Astrocyte of the spinal cord (primary cell): ENCODE data around the gene SLC6A2.

Source experiments
- DNase-seq: peaks from one replicate; pipeline ENCODE4 v3.0.0; 2011; ENCODE audit warnings: low read depth, low spot score
- H3K4me3 ChIP-seq: 2 replicates; pipeline ENCODE4 v1.5.1; 2011; ENCODE audit warnings: low read depth, mild to moderate bottlenecking, low read length, moderate library complexity
- in situ Hi-C: cut with HindIII; loops from 2 replicates; pipeline ENCODE4 v1.10.0; 2017; ENCODE audit warnings: low sequenced_read_pairs
- TF ChIP-seq, protein P1 (sequence below): IDR thresholded peaks from 2 replicates; pipeline ENCODE4 v1.5.1; 2012; ENCODE audit warnings: low read depth, mild to moderate bottlenecking, low read length, inconsistent platforms

SLC6A2 gene

GRCh38 chr16:55632259-55632658, 23.5 kb upstream of the SLC6A2 start:
- TF ChIP-seq, protein P1, sequence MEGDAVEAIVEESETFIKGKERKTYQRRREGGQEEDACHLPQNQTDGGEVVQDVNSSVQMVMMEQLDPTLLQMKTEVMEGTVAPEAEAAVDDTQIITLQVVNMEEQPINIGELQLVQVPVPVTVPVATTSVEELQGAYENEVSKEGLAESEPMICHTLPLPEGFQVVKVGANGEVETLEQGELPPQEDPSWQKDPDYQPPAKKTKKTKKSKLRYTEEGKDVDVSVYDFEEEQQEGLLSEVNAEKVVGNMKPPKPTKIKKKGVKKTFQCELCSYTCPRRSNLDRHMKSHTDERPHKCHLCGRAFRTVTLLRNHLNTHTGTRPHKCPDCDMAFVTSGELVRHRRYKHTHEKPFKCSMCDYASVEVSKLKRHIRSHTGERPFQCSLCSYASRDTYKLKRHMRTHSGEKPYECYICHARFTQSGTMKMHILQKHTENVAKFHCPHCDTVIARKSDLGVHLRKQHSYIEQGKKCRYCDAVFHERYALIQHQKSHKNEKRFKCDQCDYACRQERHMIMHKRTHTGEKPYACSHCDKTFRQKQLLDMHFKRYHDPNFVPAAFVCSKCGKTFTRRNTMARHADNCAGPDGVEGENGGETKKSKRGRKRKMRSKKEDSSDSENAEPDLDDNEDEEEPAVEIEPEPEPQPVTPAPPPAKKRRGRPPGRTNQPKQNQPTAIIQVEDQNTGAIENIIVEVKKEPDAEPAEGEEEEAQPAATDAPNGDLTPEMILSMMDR, result no peak
- no peak for DNase-seq
- in situ Hi-C loops, result no loop called here
- H3K4me3 ChIP-seq, result no peak overlapping the region

- in situ Hi-C loops, result no loop called here
- TF ChIP-seq, protein P1, result no peak
Observed at GRCh38 chr16:55634193-55634592, 21.6 kb upstream of the SLC6A2 start.

DNA sequence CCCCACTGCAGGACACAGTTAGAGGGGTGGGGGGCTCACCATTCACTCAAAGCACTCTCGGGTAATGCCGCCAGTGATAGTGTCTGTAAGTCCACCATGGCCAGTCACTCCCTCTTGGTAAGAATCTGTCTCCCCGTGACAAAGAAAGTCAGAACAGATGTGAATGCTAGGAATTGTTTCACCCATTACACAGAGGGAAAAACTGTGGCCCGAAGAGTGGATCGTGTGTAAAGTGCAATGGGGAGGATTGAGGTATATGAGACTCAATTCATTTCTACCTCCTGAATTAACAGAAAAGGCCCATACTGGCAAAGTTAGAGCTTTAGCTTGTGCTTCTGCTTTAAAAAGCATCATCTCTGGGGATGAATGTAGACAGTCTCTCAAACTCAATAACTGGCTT, 17.5 kb upstream of the SLC6A2 start:
- no peak overlapping the region for H3K4me3 ChIP-seq
- TF ChIP-seq, protein P1, result no peak
- DNase-seq, result no peak
- in situ Hi-C loops, result no loop called here

More at GRCh38 chr16:55634193-55634592, 21.6 kb upstream of the SLC6A2 start:
- DNase-seq, result no peak
- no peak overlapping the region for H3K4me3 ChIP-seq

DNA sequence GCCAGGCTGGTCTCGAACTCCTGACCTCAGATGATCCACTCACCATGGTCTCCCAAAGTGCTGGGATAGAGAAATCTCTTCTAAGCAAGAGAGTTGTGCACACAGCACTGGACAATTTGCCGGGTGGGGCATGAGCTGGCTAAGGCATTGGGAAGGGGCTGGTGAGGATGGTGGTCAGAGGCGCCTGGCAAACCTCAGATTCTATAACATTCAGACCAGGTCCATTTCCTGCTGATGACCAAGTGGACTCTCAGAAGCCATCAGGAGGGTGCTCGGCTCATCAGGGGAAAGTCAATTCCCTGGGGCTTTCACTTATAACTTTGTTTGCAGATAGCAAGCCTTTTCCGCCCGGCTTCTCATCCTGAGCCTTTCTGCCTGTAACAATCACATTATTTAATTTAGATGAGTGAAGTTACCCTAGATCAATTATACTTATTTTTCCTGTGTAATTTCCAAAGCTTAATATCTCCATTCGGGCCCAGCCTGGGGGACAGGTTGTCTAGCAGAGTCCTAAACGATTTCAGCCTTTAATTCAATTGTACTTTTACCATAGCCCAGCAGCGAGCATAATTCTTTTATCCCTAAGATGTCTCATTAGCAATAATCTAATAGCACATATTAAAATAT, 15.0 kb upstream of the SLC6A2 start:
- in situ Hi-C loops, result no loop called here
- no peak overlapping the region for H3K4me3 ChIP-seq
- TF ChIP-seq, protein P1, result no peak
- no peak for DNase-seq

DNA sequence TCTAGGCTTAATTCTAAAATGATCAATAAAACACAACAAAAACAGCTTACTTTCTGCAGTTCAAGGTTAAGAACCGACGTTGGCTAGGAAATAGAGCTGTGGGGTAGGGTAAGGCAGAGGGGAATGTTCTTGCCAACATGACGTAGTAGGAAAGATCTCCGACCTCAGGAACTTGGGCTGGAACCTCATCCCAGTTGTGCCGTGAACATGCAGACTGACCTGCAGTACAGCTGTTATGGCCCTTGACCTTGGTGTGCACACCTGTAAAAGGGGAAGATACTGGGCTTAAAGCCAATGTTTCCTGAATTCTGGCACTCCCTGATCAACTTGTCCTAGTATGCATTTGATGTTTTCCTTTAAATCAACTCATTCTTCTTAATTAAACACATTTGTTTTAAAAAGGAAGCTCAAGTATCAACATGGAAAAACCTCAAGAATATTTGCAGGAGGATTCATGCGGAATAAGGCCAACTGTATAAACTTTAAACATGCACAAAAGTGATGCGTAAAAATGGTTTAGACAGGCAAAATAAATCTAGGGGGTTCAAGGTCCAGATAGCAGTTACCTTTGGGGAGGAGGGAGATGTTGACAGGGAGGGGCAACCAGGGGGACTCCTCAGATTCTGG, 14.2 kb upstream of the SLC6A2 start:
- in situ Hi-C loops, result no loop called here
- no peak for DNase-seq
- TF ChIP-seq, protein P1, result no peak
- no peak overlapping the region for H3K4me3 ChIP-seq

DNA sequence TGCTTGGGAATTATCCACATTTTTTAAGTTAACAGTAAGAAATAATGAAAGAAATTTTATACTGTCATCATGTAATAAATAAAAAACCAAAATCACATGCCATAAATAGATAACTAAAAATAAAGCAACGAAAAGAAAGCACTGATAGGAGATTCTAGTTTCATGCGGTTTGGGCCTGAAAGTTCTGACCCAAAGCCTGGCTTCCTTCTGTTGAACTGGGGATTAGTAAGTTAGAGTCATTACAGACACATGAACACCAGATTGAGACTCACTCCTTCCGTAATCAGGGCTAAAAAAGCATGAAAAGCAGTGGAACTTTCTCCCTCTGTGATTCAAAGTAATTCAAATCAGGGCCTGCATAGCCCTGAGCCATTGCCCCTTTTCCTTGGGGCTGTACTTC, 13.2 kb upstream of the SLC6A2 start:
- no peak for DNase-seq
- TF ChIP-seq, protein P1, result no peak
- no peak overlapping the region for H3K4me3 ChIP-seq
- in situ Hi-C loops, result no loop called here
